Measurements from ENCODE around the gene HRH3. TPM values are rescaled to one million over a fixed set of nuclear protein-coding genes. Genes with fewer than 3 reads are reported as not detected.

HRH3 gene
- total RNA-seq, 1 donor from 2014 or later = 0.21 TPM

- no peak overlapping the region for H3K4me3 ChIP-seq
- H3K27me3 ChIP-seq = peaks cover 11% of the 10 kb centered on the region
- intact Hi-C loops (cut with DNase I) = no loop called here
Measured at GRCh38 chr20:62211769-62212288, 8.2 kb downstream of the HRH3 start.

GRCh38 chr20:62211216-62211615 is 8.9 kb downstream of the HRH3 start:
- Histone ChIP-seq H3K27ac (no peak overlapping the region), H3K36me3 (no peaks in the 10 kb centered on the region), H3K27me3 (peaks cover 11% of the 10 kb centered on the region), H3K4me3 (no peak overlapping the region), H3K4me1 (no peaks in the 10 kb centered on the region), H3K9me3 (no peaks in the 10 kb centered on the region)
- intact Hi-C loops (cut with DNase I) = no loop called here
- no peak for TF ChIP-seq CTCF (IDR thresholded peaks at IDR 0.05)
- no peak for DNase-seq (ENCODE audit: low spot score in 2 of 2)

More at GRCh38 chr20:62211769-62212288, 8.2 kb downstream of the HRH3 start:
- Histone ChIP-seq H3K36me3 (no peaks in the 10 kb centered on the region), H3K9me3 (no peaks in the 10 kb centered on the region), H3K4me1 (no peaks in the 10 kb centered on the region), H3K27ac (no peak overlapping the region)
- no peak for TF ChIP-seq CTCF (IDR thresholded peaks at IDR 0.05)
- DNase-seq (ENCODE audit: low spot score in 2 of 2) = no peak

- Histone ChIP-seq H3K4me3 (no peak overlapping the region), H3K9me3 (no peaks in the 10 kb centered on the region), H3K27ac (no peak overlapping the region), H3K27me3 (peaks cover 11% of the 10 kb centered on the region), H3K36me3 (no peaks in the 10 kb centered on the region), H3K4me1 (no peaks in the 10 kb centered on the region)
- TF ChIP-seq CTCF (IDR thresholded peaks at IDR 0.05) = no peak
- intact Hi-C loops (cut with DNase I) = no loop called here
- no peak for DNase-seq (ENCODE audit: low spot score in 2 of 2)
Measured at GRCh38 chr20:62210496-62210855, 9.6 kb downstream of the HRH3 start.

GRCh38 chr20:62209850-62210495 is 10.1 kb downstream of the HRH3 start:
- Histone ChIP-seq H3K36me3 (no peaks in the 10 kb centered on the region), H3K27ac (no peak overlapping the region), H3K4me1 (no peaks in the 10 kb centered on the region), H3K9me3 (no peaks in the 10 kb centered on the region), H3K27me3 (peaks cover 11% of the 10 kb centered on the region), H3K4me3 (no peak overlapping the region)
- TF ChIP-seq CTCF (IDR thresholded peaks at IDR 0.05) = no peak
- intact Hi-C loops (cut with DNase I) = no loop called here
- DNase-seq (ENCODE audit: low spot score in 2 of 2) = no peak

GRCh38 chr20:62208795-62209755 is 11.0 kb downstream of the HRH3 start:
- Histone ChIP-seq H3K9me3 (no peaks in the 10 kb centered on the region), H3K27me3 (peaks cover 11% of the 10 kb centered on the region), H3K4me3 (no peak overlapping the region), H3K36me3 (no peaks in the 10 kb centered on the region), H3K27ac (no peak overlapping the region), H3K4me1 (no peaks in the 10 kb centered on the region)
- no peak for TF ChIP-seq CTCF (IDR thresholded peaks at IDR 0.05)
- DNase-seq (ENCODE audit: low spot score in 2 of 2) = no peak
- intact Hi-C loops (cut with DNase I) = no loop called here

Measured in ascending aorta (tissue), 2 donors.